Cardiac muscle cell (in vitro differentiated cells and primary cell): ENCODE data around the gene PCSK5. TPM values are rescaled to one million over a fixed set of nuclear protein-coding genes. Genes with fewer than 3 reads are reported as not detected.

Experiments used
- DNase-seq, 2 donors: peaks; one replicate each; pipeline versions ENCODE4 v3.0.0 to v3.0.0-alpha.2; 2010 to 2017; ENCODE audit warnings: low read depth in 1 of 2, low spot score in 1 of 2
- H3K27ac ChIP-seq: fragments of 200-600 bp; sonication (generic); 2 replicates; pipeline ENCODE4 v1.5.1; 2016
- H3K27me3 ChIP-seq: fragments of 200-600 bp; sonication (generic); 2 replicates; pipeline ENCODE4 v1.6.0; 2016; ENCODE audit warnings: control low read depth
- H3K36me3 ChIP-seq: fragments of 200-600 bp; sonication (generic); 2 replicates; pipeline ENCODE4 v1.5.1; 2016; ENCODE audit warnings: control low read depth
- H3K4me1 ChIP-seq: fragments of 200-600 bp; sonication (generic); 2 replicates; pipeline ENCODE4 v1.8.1; 2017; ENCODE audit warnings: low read depth, mild to moderate bottlenecking, mixed run types
- H3K4me3 ChIP-seq: fragments of 200-600 bp; sonication (generic); 2 replicates; pipeline ENCODE4 v1.5.1; 2016; ENCODE audit warnings: mild to moderate bottlenecking
- H3K9me3 ChIP-seq: fragments of 200-600 bp; sonication (generic); 2 replicates; pipeline ENCODE4 v1.5.1; 2017; ENCODE audit warnings: low read depth, mild to moderate bottlenecking, control low read depth
- polyA plus RNA-seq: library from polyadenylated mRNA; unstranded; fragments of >200 nt; fragmentation: Nextera tagmentation; extraction: Ambion mirVana; gene quantifications from 2 replicates; pipeline ENCODE4 v1.2.1, GENCODE V29; 2016
- total RNA-seq: library from RNA; depleted of rRNA; stranded (reverse); fragments of >200 nt; gene quantifications from 2 replicates; pipeline ENCODE4 v1.2.3, GENCODE V29; 2016
- TF ChIP-seq, protein P1 (sequence below): IDR thresholded peaks from 2 replicates; pipeline ENCODE4 v1.5.1; 2012; ENCODE audit warnings: low read depth, mild to moderate bottlenecking, low read length

PCSK5 gene
- total and polyA plus RNA-seq, 2 experiments from 2014 or later: 6.8 to 9.6 TPM

DNA sequence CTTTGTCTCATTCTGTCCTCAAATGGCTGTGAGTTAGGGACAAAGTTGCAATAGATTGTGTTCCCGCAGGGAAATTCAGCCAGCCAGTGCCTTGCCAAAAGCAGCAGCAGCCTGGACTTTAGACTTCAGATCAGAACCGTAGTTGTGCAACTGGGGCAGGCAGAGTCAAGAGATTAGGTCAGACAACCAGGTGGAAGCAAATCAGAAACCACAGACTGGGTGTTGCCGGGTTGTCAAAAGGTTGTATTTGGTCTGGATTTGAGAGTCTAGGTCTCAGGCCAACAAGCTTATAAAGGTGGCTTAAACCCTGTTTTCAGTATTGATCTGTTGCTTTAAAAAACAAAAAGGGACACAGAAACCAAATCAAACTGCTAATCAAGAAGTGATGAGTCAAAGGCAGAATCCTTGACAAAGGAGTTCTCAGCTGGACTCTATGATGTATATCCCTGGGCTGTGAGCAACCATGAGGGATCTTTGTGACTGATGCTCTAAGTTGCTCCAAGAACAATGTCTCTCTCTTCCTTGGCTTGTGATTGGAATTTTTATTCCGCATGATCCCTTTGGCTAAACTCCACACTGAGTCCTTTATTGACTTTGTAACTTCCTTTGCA is 482.8 kb downstream of the PCSK5 start:
- peak in 1 of 2 donors; percentile 58 for DNase-seq
- no peak overlapping the region for H3K4me3 ChIP-seq
- no peak overlapping the region for H3K27ac ChIP-seq
- TF ChIP-seq, protein P1, sequence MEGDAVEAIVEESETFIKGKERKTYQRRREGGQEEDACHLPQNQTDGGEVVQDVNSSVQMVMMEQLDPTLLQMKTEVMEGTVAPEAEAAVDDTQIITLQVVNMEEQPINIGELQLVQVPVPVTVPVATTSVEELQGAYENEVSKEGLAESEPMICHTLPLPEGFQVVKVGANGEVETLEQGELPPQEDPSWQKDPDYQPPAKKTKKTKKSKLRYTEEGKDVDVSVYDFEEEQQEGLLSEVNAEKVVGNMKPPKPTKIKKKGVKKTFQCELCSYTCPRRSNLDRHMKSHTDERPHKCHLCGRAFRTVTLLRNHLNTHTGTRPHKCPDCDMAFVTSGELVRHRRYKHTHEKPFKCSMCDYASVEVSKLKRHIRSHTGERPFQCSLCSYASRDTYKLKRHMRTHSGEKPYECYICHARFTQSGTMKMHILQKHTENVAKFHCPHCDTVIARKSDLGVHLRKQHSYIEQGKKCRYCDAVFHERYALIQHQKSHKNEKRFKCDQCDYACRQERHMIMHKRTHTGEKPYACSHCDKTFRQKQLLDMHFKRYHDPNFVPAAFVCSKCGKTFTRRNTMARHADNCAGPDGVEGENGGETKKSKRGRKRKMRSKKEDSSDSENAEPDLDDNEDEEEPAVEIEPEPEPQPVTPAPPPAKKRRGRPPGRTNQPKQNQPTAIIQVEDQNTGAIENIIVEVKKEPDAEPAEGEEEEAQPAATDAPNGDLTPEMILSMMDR: no peak
- no peaks in the 10 kb centered on the region for H3K36me3 ChIP-seq
- no peaks in the 10 kb centered on the region for H3K9me3 ChIP-seq
- H3K4me1 ChIP-seq: peaks cover 35% of the 10 kb centered on the region
- H3K27me3 ChIP-seq: no peaks in the 10 kb centered on the region

DNA sequence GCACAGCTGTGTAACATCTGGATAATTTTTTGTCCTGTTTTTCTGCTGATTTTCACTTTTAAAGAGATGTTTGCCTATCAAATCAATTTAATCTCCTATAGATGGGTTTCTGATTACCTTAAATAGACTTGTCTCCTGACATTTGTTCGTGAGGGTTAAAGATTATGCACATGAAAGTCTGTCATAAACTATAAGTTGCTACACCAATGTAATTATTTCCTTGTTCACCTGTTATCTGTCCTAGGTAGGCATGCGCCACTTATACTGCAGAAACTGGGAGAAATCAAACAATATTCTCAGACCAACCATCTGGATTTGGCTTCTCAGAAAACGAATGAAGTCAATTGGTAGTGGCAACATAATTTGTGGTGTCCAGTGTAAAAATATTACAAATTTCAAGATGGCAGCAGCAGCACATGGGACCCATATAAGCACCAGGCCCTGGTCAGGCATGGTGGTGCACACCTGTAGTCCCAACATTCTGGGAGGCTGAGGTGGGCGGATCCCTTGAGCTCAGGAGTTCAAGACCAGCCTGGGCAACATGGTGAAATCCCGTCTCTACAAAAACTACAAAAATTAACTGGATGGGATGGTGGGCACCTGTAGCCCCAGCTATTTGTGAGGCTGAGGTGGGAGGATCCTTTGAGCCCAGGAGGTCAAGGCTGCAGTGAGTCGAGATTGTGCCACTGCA is 483.5 kb downstream of the PCSK5 start:
- Histone ChIP-seq H3K4me3 (no peak overlapping the region), H3K36me3 (no peaks in the 10 kb centered on the region), H3K9me3 (no peaks in the 10 kb centered on the region), H3K27me3 (no peaks in the 10 kb centered on the region), H3K27ac (no peak overlapping the region), H3K4me1 (peaks cover 35% of the 10 kb centered on the region)
- DNase-seq: no peak
- TF ChIP-seq, protein P1: no peak

DNA sequence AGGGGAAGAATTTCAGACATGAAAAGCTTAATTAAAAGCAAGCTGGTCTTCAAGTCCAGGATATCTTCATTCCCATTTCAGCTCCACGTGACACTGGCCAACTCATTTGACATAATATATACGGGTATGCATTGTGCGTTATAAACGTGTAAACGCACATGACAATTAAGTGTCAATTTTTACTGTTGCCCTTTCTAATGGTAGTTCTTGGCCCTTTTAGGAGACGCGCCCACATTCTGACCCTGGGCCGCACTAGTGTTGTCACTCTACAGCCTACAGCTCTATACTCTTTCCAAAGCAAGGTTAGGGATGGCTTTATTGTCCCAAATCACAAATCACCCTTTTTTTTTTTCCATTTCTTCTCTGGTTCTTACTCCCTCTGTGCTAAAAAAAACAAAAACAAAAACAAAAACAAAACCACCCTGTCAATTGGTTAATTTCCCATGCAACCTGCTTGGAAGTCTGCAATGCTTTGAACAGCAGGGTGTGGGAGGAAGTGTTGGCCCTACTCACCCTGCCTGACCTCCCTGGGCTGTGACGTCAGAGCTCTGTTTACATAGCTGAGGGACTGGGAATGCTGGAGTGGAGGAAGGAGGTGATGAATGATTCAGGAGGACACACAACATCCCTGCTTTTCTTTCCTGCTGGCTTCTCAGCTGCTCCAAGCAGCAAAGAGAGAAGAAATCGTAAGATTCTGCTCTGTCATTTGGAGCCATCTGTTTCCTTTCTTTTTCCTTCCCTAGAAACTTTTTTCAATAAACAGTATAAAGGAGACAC is 484.5 kb downstream of the PCSK5 start:
- TF ChIP-seq, protein P1: no peak
- no peak overlapping the region for H3K4me3 ChIP-seq
- H3K9me3 ChIP-seq: no peaks in the 10 kb centered on the region
- peaks cover 28% of the 10 kb centered on the region for H3K4me1 ChIP-seq
- no peak overlapping the region for H3K27ac ChIP-seq
- no peaks in the 10 kb centered on the region for H3K36me3 ChIP-seq
- peak; percentile 88 to 93 for DNase-seq
- no peaks in the 10 kb centered on the region for H3K27me3 ChIP-seq

DNA sequence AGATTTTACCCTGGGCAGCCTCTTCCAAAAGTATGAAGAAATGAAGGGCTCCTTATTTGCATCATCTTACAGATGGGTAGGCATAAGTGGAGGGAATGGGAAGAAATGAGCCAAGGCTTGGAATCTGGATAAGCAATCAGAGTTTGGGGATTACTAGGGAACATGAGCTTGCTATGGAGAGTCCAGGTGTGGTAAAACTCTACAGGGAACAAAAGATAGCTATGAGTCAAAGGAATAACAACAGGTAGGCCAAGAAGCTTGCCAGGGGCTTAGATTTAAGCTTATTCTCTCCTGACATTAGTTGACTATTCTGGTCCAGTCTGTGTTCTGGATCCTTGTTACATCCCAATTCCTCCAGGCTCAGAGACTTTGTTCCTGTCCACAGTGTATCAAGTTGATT is 487.3 kb downstream of the PCSK5 start:
- TF ChIP-seq, protein P1: no peak
- Histone ChIP-seq H3K4me1 (peaks cover 16% of the 10 kb centered on the region), H3K4me3 (no peak overlapping the region), H3K36me3 (no peaks in the 10 kb centered on the region), H3K27ac (no peak overlapping the region), H3K9me3 (no peaks in the 10 kb centered on the region), H3K27me3 (no peaks in the 10 kb centered on the region)
- no peak for DNase-seq

DNA sequence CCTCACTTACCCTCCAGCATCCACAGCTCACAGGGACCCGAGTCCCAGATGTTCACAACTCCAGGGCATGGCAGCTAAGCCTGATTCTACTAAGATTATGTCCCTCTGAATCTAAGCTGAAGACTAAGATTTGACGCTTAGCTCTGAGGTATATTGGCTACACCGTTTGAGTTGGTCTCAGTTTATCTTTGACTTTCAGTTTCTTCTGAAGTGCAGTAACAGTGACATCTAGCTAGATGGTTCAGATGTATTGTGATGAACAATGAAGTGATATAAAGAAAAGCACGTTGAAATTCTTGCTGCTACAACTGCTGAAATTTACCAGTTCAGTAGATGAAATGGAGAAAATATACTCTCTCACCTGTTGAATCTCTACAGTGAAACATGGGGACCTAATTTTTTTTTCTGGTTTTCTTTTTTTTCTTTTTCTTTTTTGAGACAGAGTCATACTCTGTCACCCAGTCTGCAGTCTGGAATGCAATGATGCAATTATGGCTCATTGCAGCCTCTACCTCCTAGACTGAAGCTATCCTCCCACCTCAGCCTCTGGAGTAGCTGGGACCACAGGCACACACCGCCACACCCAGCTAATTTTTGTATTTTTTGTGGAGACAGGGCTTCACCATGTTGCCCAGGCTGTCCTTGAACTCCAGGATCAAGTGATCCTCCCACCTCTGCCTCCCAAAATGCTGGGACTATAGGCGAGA is 488.0 kb downstream of the PCSK5 start:
- H3K9me3 ChIP-seq: no peaks in the 10 kb centered on the region
- no peak overlapping the region for H3K27ac ChIP-seq
- no peak for DNase-seq
- H3K36me3 ChIP-seq: no peaks in the 10 kb centered on the region
- H3K4me1 ChIP-seq: peaks cover 13% of the 10 kb centered on the region
- no peak overlapping the region for H3K4me3 ChIP-seq
- no peaks in the 10 kb centered on the region for H3K27me3 ChIP-seq
- TF ChIP-seq, protein P1: no peak
